ENCODE data around the gene PATJ. TPM values are rescaled to one million over a fixed set of nuclear protein-coding genes. Genes with fewer than 3 reads are reported as not detected.
A peak's percentile ranks its signal among the peaks of the same experiment; 100 is the strongest.
"Not testable (repeated sequence)": the region's sequence is repeated elsewhere in the genome, so short reads cannot be mapped to it uniquely, and the experiment has no call there.

Gene PATJ
- total RNA-seq, 2 donors from 2014 or later: 56.6 to 72.1 TPM

DNA sequence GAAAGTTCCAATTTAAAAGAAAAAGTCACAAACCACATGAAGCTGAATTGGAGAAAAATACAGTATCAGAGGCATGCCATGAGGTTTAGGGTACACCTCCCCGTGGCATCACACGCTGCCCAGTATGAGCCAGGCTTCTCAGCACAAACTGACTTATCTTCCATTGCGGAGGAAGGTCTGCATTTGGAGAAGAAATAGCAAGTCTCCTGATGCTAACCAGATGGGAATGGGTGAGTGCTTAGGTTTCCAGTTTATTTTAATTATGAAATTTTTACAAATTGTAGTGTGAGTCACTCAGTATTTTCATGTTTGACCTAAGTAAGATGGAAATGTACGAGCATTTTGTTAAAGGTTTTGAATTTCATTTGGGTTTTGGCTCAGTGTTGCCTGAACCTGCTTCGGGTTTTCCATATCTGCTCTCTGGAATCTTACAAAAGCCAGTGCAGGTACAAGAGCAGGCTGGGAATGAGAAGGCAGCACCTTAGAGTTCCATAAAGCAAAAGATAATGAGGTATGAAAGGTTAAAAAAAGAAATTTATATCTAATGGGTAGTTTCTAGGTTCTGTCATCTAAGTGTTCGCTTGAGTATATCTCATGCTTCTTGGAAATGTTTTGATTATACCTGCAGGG is 213.9 kb downstream of the PATJ start:
- Mint-ChIP-seq H3K27me3 (no peaks in the 10 kb centered on the region), H3K4me3 (no peak overlapping the region), H3K36me3 (ENCODE audit: low read depth) (peaks cover 6% of the 10 kb centered on the region), H3K27ac (no peak overlapping the region), H3K4me1 (peaks cover 5% of the 10 kb centered on the region)
- DNase-seq (no peak), ATAC-seq (no peak)
- H3K9me3 ChIP-seq (ENCODE audit: control insufficient read depth, low read length, poor library complexity, severe bottlenecking): no peaks in the 10 kb centered on the region

DNA sequence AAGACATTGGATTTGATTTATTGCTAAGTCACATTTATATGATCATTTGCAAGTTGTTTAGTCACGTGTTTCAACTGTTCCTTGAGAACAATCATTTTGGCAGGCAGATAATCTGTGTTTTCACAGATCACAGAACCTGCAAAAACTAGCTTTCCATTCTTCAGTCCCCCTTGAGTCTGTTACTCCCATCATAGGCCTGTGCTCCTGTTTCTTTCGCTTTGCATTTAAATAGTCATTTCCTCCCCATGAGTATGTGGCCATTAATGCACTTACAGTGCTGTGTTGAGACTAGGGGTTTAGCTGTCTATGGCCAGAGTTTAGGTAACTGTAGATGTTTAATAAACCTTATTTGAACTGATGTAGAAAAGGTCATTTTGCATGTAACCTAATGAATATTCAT is 214.5 kb downstream of the PATJ start:
- Mint-ChIP-seq H3K4me3 (no peak overlapping the region), H3K27ac (no peak overlapping the region), H3K4me1 (peaks cover 5% of the 10 kb centered on the region), H3K27me3 (no peaks in the 10 kb centered on the region), H3K36me3 (ENCODE audit: low read depth) (peaks cover 6% of the 10 kb centered on the region)
- DNase-seq (no peak), ATAC-seq (no peak)
- no peaks in the 10 kb centered on the region for H3K9me3 ChIP-seq (ENCODE audit: control insufficient read depth, low read length, poor library complexity, severe bottlenecking)

DNA sequence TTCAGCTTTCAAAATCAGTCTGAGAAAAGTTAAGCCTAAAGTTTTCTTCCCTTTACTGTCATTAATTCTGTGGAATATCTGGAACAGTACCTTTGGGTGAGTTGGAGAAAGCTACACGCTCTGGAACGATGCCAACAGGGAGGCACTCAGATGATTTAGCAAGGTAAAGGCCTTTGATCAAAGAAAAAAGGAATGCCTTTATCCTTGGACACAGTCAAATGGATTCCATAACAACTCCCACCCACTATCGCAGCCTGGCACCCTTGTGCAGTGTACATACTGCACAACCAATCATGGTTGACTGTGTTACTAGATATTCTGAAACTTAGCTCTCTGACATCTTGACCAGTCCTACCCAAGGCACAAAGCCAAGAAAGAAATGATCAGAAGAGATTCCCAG is 218.7 kb downstream of the PATJ start:
- no peaks in the 10 kb centered on the region for H3K4me1 Mint-ChIP-seq
- H3K4me3 Mint-ChIP-seq: no peak overlapping the region
- no peak for DNase-seq
- no peak for ATAC-seq
- no peaks in the 10 kb centered on the region for H3K27me3 Mint-ChIP-seq
- no peaks in the 10 kb centered on the region for H3K9me3 ChIP-seq (ENCODE audit: control insufficient read depth, low read length, poor library complexity, severe bottlenecking)
- H3K36me3 Mint-ChIP-seq (ENCODE audit: low read depth): peaks cover 4% of the 10 kb centered on the region
- H3K27ac Mint-ChIP-seq: no peak overlapping the region

DNA sequence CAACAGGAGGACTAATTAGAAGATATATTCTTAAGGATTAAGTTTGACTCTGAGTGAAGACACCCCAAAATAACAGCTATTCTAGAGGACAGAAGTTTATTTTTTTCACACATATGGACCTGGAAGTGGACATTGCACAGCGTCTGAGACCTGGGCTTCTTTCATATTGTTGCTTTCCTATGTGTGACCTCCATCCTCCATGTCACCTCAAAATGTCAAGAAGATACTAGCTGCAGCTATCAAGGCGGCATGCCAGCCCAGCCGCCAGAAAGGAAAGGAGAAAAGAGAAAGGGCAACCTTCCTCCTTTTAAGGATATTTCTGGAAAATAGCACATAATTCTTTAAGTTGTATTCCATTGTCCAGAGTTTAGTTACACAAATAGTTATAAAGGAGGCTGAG is 220.4 kb downstream of the PATJ start:
- no peak for DNase-seq
- no peak overlapping the region for H3K4me3 Mint-ChIP-seq

DNA sequence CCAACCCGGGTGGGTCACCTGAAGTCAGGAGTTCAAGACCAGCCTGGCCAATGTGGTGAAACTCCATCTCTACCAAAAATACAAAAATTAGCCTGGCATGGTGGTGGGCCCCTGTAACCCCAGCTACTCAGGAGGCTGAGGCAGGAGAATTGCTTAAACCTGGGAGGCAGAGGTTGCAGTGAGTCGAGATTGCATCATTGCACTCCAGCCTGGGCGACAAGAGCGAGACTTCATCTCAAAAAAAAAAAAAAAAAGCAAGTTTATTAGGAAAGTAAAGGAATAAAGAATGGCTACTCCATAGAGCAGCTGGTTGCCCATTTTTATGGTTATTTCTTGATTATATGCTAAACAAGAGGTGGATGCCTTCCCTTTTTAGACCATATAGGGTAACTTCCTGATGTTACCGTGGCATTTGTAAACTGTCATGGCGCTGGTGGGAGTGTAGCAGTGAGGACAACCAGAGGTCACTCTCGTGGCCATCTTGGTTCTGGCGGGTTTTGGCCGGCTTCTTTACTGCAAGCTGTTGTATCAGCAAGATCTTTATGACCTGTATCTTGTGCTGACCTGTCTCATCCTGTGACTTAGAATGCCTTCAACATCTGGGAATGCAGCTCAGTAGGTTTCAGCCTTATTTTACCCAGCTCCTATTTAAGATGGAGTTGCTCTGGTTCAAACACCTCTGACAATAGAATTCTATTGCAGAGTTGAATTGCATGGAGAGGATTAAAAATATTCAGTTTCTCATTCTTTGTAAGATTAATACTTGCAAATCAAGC is 224.4 kb downstream of the PATJ start:
- H3K4me1 Mint-ChIP-seq; H3K27ac Mint-ChIP-seq; H3K27me3 Mint-ChIP-seq; H3K4me3 Mint-ChIP-seq; DNase-seq; H3K9me3 ChIP-seq (ENCODE audit: control insufficient read depth, low read length, poor library complexity, severe bottlenecking); ATAC-seq; H3K36me3 Mint-ChIP-seq (ENCODE audit: low read depth): not testable (repeated sequence)

More for the DNA sequence above, 220.4 kb downstream of the PATJ start:
- peaks cover 3% of the 10 kb centered on the region for H3K36me3 Mint-ChIP-seq (ENCODE audit: low read depth)
- H3K4me1 Mint-ChIP-seq: no peaks in the 10 kb centered on the region
- no peaks in the 10 kb centered on the region for H3K9me3 ChIP-seq (ENCODE audit: control insufficient read depth, low read length, poor library complexity, severe bottlenecking)
- no peak for ATAC-seq
- no peaks in the 10 kb centered on the region for H3K27me3 Mint-ChIP-seq
- no peak overlapping the region for H3K27ac Mint-ChIP-seq

DNA sequence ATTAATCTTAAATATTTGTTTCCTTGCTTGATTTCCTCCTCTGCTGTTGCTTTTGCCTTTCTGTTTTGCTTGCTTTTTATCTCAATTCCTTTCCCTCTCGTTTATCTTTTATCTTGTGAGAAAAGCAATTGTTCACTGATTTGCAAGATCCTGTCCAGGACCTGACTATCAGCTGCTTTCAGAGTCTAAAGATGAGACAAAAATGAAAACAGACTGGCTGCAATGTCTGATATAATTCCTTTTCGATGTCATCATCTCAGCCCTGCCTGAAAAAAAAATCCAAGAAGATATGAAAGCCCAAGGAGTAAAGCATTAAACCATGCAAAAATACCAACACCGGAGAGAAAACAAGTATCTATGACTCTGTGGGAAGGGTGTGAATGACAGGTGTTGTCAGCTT is 225.5 kb downstream of the PATJ start:
- H3K9me3 ChIP-seq (ENCODE audit: control insufficient read depth, low read length, poor library complexity, severe bottlenecking): no peaks in the 10 kb centered on the region
- H3K4me1 Mint-ChIP-seq: no peaks in the 10 kb centered on the region
- no peak for ATAC-seq
- no peak for DNase-seq
- H3K36me3 Mint-ChIP-seq (ENCODE audit: low read depth): peaks cover 3% of the 10 kb centered on the region
- H3K4me3 Mint-ChIP-seq: no peak overlapping the region
- no peak overlapping the region for H3K27ac Mint-ChIP-seq
- no peaks in the 10 kb centered on the region for H3K27me3 Mint-ChIP-seq

DNA sequence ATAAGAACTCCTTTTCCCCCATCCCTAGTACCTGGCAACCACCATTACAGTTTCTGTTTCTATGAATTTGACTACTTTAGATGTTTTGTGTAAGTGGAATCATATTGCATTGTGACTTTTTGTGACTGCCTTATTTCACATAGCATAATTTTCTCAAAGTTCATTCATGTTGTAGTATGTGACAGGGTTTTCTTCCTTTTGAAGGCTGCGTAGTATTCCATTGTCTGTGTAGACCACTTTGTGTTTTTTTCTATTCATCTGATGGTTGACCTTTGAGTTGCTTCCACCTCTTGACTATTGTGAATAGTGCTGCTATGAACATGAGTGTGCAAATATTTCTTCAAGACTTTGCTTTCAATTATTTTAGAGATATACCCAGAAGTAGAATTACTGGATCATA is 226.6 kb downstream of the PATJ start:
- H3K9me3 ChIP-seq (ENCODE audit: control insufficient read depth, low read length, poor library complexity, severe bottlenecking): no peaks in the 10 kb centered on the region
- Mint-ChIP-seq H3K4me3 (no peak overlapping the region), H3K4me1 (no peaks in the 10 kb centered on the region), H3K27me3 (no peaks in the 10 kb centered on the region), H3K27ac (no peak overlapping the region), H3K36me3 (ENCODE audit: low read depth) (peaks cover 3% of the 10 kb centered on the region)
- DNase-seq (no peak), ATAC-seq (no peak)

DNA sequence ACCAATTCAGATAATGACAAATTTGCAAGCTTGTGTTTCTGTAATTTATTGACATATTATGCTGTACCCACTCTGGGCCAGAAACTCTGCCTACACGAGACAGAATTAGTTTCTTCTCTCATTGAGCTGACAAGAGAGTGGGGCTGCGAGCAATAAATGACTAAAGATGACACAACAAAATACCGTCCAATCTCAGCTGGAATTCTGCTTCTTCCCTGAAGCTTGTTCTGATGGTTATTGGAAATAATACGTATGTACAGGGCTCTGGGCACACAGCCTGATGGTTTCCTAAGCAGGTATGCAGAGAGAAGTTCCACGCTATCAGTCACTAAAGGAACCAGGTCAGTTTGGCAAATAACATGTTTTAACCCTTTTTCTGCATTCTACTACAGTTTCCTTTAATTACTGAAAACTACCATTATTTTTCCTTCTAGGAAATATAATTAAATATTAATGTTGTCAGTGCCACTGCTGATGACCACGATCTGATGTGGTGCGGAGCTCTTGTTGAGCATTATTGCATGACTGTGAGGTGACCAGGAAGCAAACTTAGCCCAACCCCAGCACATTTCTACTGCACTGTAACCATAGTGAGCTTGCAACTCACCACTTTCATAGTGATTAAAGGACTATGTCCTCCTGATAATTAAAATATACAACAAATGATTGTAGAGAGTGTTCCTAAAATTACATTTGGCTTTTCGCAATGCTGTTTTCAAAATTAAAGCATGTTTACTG is 231.0 kb downstream of the PATJ start:
- Mint-ChIP-seq H3K4me1 (peaks cover 8% of the 10 kb centered on the region), H3K36me3 (ENCODE audit: low read depth) (no peaks in the 10 kb centered on the region), H3K27ac (no peak overlapping the region), H3K4me3 (no peak overlapping the region), H3K27me3 (no peaks in the 10 kb centered on the region)
- H3K9me3 ChIP-seq (ENCODE audit: control insufficient read depth, low read length, poor library complexity, severe bottlenecking): no peaks in the 10 kb centered on the region
- DNase-seq (no peak), ATAC-seq (no peak)

DNA sequence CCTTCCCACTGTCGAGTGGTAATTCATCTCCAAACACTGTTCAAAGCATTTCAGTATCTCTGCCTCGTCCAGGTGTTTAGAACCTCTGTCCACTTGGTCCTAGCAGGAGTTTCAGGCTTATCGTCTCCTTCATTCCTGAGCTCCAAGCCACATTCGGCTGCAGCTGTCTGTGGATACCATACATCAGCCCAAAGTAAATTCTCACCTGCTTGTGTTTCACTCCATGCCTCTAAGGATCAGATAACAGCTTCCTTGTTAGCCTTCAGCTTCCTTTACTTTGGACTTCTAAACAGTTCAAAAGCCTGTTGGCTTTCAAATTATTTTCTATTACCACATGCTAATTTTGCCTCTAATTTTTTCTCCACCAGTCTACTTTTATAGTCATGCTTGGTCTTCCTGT is 233.4 kb downstream of the PATJ start:
- H3K4me1 Mint-ChIP-seq: peaks cover 8% of the 10 kb centered on the region
- no peak for ATAC-seq
- H3K9me3 ChIP-seq (ENCODE audit: control insufficient read depth, low read length, poor library complexity, severe bottlenecking): no peaks in the 10 kb centered on the region
- no peak for DNase-seq
- no peaks in the 10 kb centered on the region for H3K27me3 Mint-ChIP-seq
- H3K4me3 Mint-ChIP-seq: no peak overlapping the region
- H3K27ac Mint-ChIP-seq: no peak overlapping the region
- no peaks in the 10 kb centered on the region for H3K36me3 Mint-ChIP-seq (ENCODE audit: low read depth)

DNA sequence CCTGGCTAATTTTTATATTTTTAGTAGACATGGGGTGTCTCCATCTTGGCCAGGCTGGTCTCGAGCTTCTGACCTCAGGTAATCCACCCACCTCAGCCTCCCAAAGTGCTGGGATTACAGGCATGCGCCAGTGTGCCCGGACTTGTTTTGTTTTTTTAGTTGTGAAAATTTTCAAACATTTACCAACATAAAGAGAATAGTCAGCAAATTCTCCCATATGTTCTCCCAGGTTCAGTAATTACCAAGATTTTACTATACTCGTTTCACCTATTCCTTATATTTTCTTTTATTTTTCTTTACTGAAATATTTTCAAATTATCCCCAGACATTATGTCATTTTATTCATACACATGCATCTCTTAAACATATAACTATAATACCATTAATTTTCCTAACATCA is 234.3 kb downstream of the PATJ start:
- H3K4me3 Mint-ChIP-seq: no peak overlapping the region
- H3K27ac Mint-ChIP-seq: no peak overlapping the region
- H3K36me3 Mint-ChIP-seq (ENCODE audit: low read depth): no peaks in the 10 kb centered on the region
- ATAC-seq: no peak
- H3K27me3 Mint-ChIP-seq: no peaks in the 10 kb centered on the region
- H3K9me3 ChIP-seq (ENCODE audit: control insufficient read depth, low read length, poor library complexity, severe bottlenecking): no peaks in the 10 kb centered on the region
- peaks cover 8% of the 10 kb centered on the region for H3K4me1 Mint-ChIP-seq
- DNase-seq: no peak

DNA sequence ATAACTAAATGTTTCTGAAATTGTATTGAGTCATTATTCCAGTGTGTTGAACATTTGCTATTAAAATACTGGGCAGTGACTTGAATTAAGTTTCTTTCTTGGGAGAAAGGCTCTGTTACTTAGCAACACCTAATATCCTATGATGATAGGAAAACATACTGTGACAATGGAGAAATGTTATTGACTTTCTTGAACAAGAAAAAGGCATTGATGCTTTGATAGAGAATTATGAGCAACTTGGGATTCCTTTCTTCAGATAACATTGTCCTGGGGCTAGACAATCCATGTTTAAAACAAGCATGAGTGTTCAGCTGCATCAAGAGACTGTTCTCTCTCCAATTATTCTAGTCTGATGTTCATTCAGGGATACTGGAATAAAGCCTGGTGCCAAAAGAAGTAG is 236.5 kb downstream of the PATJ start:
- ATAC-seq (no peak), DNase-seq (no peak)
- Mint-ChIP-seq H3K4me3 (no peak overlapping the region), H3K27ac (no peak overlapping the region), H3K27me3 (no peaks in the 10 kb centered on the region), H3K36me3 (ENCODE audit: low read depth) (no peaks in the 10 kb centered on the region), H3K4me1 (peaks cover 9% of the 10 kb centered on the region)
- H3K9me3 ChIP-seq (ENCODE audit: control insufficient read depth, low read length, poor library complexity, severe bottlenecking): no peaks in the 10 kb centered on the region

DNA sequence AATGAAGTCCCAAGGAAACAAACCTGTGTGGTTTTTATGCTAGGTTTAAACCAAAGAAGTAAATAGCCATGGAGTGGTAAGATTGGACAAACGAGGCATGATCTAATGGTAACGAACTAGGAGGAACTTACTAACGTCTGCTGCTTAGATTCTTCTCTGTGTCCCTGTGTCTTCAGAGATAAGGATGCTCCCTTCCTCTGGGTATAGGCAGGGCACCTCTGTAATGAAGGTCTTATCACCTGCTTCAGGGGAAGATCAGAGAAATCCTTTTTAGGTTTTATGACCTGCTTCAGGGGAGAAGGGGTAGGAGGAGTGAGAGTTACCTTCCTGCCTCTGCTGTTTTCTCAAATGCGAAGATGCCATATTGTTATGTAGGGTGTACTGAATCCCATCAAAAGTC is 237.4 kb downstream of the PATJ start:
- ATAC-seq (no peak), DNase-seq (no peak)
- Mint-ChIP-seq H3K4me1 (peaks cover 9% of the 10 kb centered on the region), H3K27me3 (no peaks in the 10 kb centered on the region), H3K4me3 (no peak overlapping the region), H3K27ac (peak overlapping the region; percentile 47), H3K36me3 (ENCODE audit: low read depth) (no peaks in the 10 kb centered on the region)
- no peaks in the 10 kb centered on the region for H3K9me3 ChIP-seq (ENCODE audit: control insufficient read depth, low read length, poor library complexity, severe bottlenecking)

DNA sequence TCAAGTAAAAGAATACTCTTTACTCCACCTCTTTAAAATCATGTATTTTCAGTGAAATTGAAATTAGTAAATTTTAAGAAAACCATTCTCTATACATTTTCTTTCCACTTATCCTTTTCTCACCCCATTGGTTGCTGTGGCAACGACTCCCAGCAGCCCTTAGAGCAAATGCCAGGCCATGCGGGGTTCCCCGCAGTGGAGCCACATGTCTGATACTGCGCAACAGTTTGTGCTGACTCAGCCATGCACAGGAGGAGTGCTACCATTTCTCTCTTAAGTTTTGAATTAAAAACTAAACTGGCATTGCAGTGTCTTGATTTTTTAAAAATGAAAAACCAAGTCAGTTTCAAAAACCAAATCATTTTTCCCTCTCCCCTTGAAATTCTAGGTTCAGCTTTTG is 238.3 kb downstream of the PATJ start:
- DNase-seq (no peak), ATAC-seq (no peak)
- Mint-ChIP-seq H3K36me3 (ENCODE audit: low read depth) (no peaks in the 10 kb centered on the region), H3K4me3 (no peak overlapping the region), H3K27ac (no peak overlapping the region), H3K4me1 (peaks cover 4% of the 10 kb centered on the region), H3K27me3 (no peaks in the 10 kb centered on the region)
- H3K9me3 ChIP-seq (ENCODE audit: control insufficient read depth, low read length, poor library complexity, severe bottlenecking): no peaks in the 10 kb centered on the region
